Osteoblast (primary cell): ENCODE data around the gene ARHGAP21. TPM values are rescaled to one million over a fixed set of nuclear protein-coding genes. Genes with fewer than 3 reads are reported as not detected.
A peak's percentile ranks its signal among the peaks of the same experiment; 100 is the strongest.

Experiments used
- DNase-seq: peaks from one replicate; pipeline ENCODE4 v3.0.0; 2011; ENCODE audit warnings: low spot score, mixed read lengths; ENCODE audit not compliant: insufficient read length; ENCODE audit errors: missing footprints
- H2AFZ ChIP-seq: 2 replicates; pipeline ENCODE4 v1.6.0; 2011; ENCODE audit warnings: mild to moderate bottlenecking, low read length
- H3K27ac ChIP-seq: 2 replicates; pipeline ENCODE4 v1.5.1; 2011; ENCODE audit warnings: mild to moderate bottlenecking, low read depth, low read length, moderate library complexity
- H3K27me3 ChIP-seq: 2 replicates; pipeline ENCODE4 v1.6.0; 2012; ENCODE audit warnings: mild to moderate bottlenecking, control low read depth, inconsistent platforms, low read length, moderate library complexity; ENCODE audit not compliant: insufficient read depth
- H3K36me3 ChIP-seq: 2 replicates; pipeline ENCODE4 v1.5.1; 2011; ENCODE audit warnings: mild to moderate bottlenecking, low read length, control low read depth, moderate library complexity; ENCODE audit not compliant: insufficient read depth
- H3K4me1 ChIP-seq: 2 replicates; pipeline ENCODE4 v1.5.1; 2011; ENCODE audit warnings: mild to moderate bottlenecking, low read length, control low read depth, moderate library complexity; ENCODE audit not compliant: insufficient read depth
- H3K4me2 ChIP-seq: 2 replicates; pipeline ENCODE4 v1.6.0; 2011; ENCODE audit warnings: mild to moderate bottlenecking, low read length; ENCODE audit not compliant: insufficient read depth
- H3K4me3 ChIP-seq: fragments of 200-600 bp; sonication (generic); 3 replicates; pipeline ENCODE4 v1.5.1; 2012; ENCODE audit warnings: mild to moderate bottlenecking, low read length, inconsistent platforms; ENCODE audit not compliant: insufficient read depth
- H3K79me2 ChIP-seq: 2 replicates; pipeline ENCODE4 v1.6.0; 2012; ENCODE audit warnings: mild to moderate bottlenecking, low read length, control low read depth, inconsistent platforms; ENCODE audit not compliant: insufficient read depth
- H3K9me3 ChIP-seq: 2 replicates; pipeline ENCODE4 v1.5.1; 2011; ENCODE audit warnings: low read depth, low read length, control low read depth
- H4K20me1 ChIP-seq: 2 replicates; pipeline ENCODE4 v1.6.0; 2012; ENCODE audit warnings: mild to moderate bottlenecking, low read length, control low read depth; ENCODE audit not compliant: insufficient read depth
- total RNA-seq: library from RNA; depleted of rRNA; stranded (reverse); fragments of >200 nt; gene quantifications from 2 replicates; pipeline ENCODE4 v1.2.3, GENCODE V29; 2012
- TF ChIP-seq, protein P1 (sequence below): IDR thresholded peaks from 2 replicates; pipeline ENCODE4 v1.5.1; 2011; ENCODE audit warnings: mild to moderate bottlenecking, low read depth, low read length, moderate library complexity; ENCODE audit errors: extremely low read depth

Gene ARHGAP21
- total RNA-seq, 1 donor: 140 TPM

DNA sequence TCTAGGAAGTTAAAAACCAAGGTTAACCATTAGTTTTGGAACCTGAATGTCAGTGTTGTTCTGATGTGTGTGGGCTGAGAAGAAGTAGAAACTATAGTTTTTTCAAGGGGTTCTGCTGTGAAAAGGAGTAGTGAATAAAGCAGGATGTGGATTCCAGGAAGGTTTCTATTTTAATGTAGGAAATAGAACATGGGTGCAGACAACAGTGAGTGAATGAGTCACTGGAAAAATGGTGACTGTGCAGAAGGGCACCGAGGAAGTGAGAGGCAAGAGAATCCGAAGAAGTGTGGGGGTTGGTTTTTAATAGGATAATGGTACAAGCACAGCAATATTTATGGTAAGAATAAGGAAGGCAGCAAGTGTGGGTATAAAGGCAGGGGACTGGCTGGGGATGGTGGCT is 120.4 kb downstream of the ARHGAP21 start:
- H3K27ac ChIP-seq: peak overlapping the region; percentile 60
- H2AFZ ChIP-seq: peak overlapping the region; percentile 67
- TF ChIP-seq, protein P1, sequence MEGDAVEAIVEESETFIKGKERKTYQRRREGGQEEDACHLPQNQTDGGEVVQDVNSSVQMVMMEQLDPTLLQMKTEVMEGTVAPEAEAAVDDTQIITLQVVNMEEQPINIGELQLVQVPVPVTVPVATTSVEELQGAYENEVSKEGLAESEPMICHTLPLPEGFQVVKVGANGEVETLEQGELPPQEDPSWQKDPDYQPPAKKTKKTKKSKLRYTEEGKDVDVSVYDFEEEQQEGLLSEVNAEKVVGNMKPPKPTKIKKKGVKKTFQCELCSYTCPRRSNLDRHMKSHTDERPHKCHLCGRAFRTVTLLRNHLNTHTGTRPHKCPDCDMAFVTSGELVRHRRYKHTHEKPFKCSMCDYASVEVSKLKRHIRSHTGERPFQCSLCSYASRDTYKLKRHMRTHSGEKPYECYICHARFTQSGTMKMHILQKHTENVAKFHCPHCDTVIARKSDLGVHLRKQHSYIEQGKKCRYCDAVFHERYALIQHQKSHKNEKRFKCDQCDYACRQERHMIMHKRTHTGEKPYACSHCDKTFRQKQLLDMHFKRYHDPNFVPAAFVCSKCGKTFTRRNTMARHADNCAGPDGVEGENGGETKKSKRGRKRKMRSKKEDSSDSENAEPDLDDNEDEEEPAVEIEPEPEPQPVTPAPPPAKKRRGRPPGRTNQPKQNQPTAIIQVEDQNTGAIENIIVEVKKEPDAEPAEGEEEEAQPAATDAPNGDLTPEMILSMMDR: no peak
- peak; percentile 78 for DNase-seq
- peaks cover 4% of the 10 kb centered on the region for H3K79me2 ChIP-seq
- no peaks in the 10 kb centered on the region for H3K27me3 ChIP-seq
- no peaks in the 10 kb centered on the region for H3K9me3 ChIP-seq
- no peaks in the 10 kb centered on the region for H4K20me1 ChIP-seq
- H3K4me3 ChIP-seq: no peak overlapping the region
- peaks cover 12% of the 10 kb centered on the region for H3K4me1 ChIP-seq
- peak overlapping the region; percentile 28 for H3K4me2 ChIP-seq
- peaks cover 58% of the 10 kb centered on the region for H3K36me3 ChIP-seq

GRCh38 chr10:24597961-24598360 is 125.7 kb downstream of the ARHGAP21 start:
- TF ChIP-seq, protein P1: no peak
- Histone ChIP-seq H3K27me3 (no peaks in the 10 kb centered on the region), H3K9me3 (no peaks in the 10 kb centered on the region), H2AFZ (no peak overlapping the region), H3K4me1 (peaks cover 1% of the 10 kb centered on the region), H3K36me3 (peaks cover 98% of the 10 kb centered on the region), H3K4me3 (no peak overlapping the region), H3K27ac (no peak overlapping the region), H3K4me2 (no peak overlapping the region), H4K20me1 (no peaks in the 10 kb centered on the region), H3K79me2 (peaks cover 2% of the 10 kb centered on the region)
- DNase-seq: no peak

DNA sequence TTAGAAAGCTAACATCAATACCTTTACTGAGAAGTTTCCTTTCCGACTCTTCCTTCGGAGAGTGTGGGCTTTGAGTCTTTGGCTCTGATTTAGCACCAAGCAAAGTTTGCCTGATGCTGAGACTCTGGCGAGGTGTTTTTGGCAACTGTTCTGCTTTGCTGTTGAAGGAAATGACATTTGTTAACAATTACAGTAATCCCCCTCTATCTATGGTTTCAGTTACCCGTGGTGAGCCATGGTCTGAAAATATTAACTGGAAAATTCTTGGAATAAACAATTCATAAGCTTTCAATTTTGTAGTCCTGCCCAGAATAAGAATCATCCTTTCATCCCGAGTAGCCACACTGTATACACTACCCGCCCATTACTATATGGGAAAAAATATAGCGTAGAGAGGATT is 126.3 kb downstream of the ARHGAP21 start:
- Histone ChIP-seq H3K27me3 (no peaks in the 10 kb centered on the region), H2AFZ (no peak overlapping the region), H3K4me2 (no peak overlapping the region), H3K9me3 (no peaks in the 10 kb centered on the region), H3K4me3 (no peak overlapping the region), H3K79me2 (no peaks in the 10 kb centered on the region), H4K20me1 (no peaks in the 10 kb centered on the region), H3K36me3 (peaks cover 98% of the 10 kb centered on the region), H3K27ac (no peak overlapping the region), H3K4me1 (no peaks in the 10 kb centered on the region)
- no peak for DNase-seq
- TF ChIP-seq, protein P1: no peak

- no peaks in the 10 kb centered on the region for H4K20me1 ChIP-seq
- H3K4me3 ChIP-seq: no peak overlapping the region
- TF ChIP-seq, protein P1: no peak
- H3K4me1 ChIP-seq: no peaks in the 10 kb centered on the region
- H2AFZ ChIP-seq: no peak overlapping the region
- no peak for DNase-seq
- no peaks in the 10 kb centered on the region for H3K79me2 ChIP-seq
- no peak overlapping the region for H3K4me2 ChIP-seq
- H3K27me3 ChIP-seq: no peaks in the 10 kb centered on the region
- no peaks in the 10 kb centered on the region for H3K9me3 ChIP-seq
- peaks cover 98% of the 10 kb centered on the region for H3K36me3 ChIP-seq
- no peak overlapping the region for H3K27ac ChIP-seq
Observed at GRCh38 chr10:24596217-24596930, 127.3 kb downstream of the ARHGAP21 start.
